Nephron (organoid): ENCODE results near the gene RHOF.
A peak's percentile ranks its signal among the peaks of the same experiment; 100 is the strongest.

ENCODE experiments used
- H3K27ac Mint-ChIP-seq, 3 experiments: 2 replicates each; pipeline ENCODE4 v1.8.0; 2020; ENCODE audit warnings: mixed read lengths in 3 of 3, mild to moderate bottlenecking in 2 of 3, moderate library complexity in 1 of 3
- H3K27me3 Mint-ChIP-seq: 2 replicates; pipeline ENCODE4 v1.8.0; 2021; ENCODE audit warnings: low read depth, mild to moderate bottlenecking, moderate library complexity, mixed read lengths
- H3K36me3 Mint-ChIP-seq: 2 replicates; pipeline ENCODE4 v1.8.0; 2020; ENCODE audit warnings: low read depth, mixed read lengths
- H3K4me1 Mint-ChIP-seq: 2 replicates; pipeline ENCODE4 v1.8.0; 2020; ENCODE audit warnings: mixed read lengths
- H3K4me3 Mint-ChIP-seq, 3 experiments: 2 replicates each; pipeline ENCODE4 v1.8.0; 2020; ENCODE audit warnings: mild to moderate bottlenecking in 3 of 3, mixed read lengths in 3 of 3, moderate library complexity in 2 of 3
- H3K9me3 Mint-ChIP-seq: 2 replicates; pipeline ENCODE4 v1.8.0; 2020; ENCODE audit warnings: mixed read lengths
- TF ChIP-seq, protein P1 (sequence below), 3 experiments: fragments of 200-600 bp; sonication (generic); IDR thresholded peaks; one replicate each; pipeline ENCODE4 v1.5.0; 2021; ENCODE audit warnings: antibody characterized with exemption in 3 of 3; ENCODE audit not compliant: unreplicated experiment in 3 of 3

RHOF gene

DNA sequence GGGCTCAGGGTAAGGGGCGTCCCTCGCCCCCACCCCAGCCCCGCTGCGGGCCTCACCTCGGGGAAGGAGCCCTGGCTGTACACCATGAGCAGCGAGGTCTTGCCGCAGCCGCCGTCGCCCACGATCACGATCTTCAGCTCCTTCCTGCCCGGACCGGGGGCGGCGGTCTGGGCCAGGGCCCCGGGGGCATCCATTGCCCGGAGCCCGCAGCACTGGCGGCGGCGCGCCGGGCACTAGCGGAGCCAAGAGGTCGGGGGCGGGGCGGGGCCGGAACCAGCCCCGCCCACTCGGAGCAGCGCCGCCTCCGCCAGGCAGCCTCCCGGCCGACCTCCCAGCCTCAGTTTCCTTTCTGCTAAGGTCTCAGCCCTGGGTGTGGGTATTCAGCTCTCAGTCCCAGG, at the start of gene RHOF:
Gene RHOF (minus strand): TSS at position 249 of the 398 bp plus-strand sequence. CDS start 55 bp downstream, at position 194.
- TF ChIP-seq, protein P1, sequence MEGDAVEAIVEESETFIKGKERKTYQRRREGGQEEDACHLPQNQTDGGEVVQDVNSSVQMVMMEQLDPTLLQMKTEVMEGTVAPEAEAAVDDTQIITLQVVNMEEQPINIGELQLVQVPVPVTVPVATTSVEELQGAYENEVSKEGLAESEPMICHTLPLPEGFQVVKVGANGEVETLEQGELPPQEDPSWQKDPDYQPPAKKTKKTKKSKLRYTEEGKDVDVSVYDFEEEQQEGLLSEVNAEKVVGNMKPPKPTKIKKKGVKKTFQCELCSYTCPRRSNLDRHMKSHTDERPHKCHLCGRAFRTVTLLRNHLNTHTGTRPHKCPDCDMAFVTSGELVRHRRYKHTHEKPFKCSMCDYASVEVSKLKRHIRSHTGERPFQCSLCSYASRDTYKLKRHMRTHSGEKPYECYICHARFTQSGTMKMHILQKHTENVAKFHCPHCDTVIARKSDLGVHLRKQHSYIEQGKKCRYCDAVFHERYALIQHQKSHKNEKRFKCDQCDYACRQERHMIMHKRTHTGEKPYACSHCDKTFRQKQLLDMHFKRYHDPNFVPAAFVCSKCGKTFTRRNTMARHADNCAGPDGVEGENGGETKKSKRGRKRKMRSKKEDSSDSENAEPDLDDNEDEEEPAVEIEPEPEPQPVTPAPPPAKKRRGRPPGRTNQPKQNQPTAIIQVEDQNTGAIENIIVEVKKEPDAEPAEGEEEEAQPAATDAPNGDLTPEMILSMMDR (IDR thresholded peaks at IDR 0.05; ENCODE audit: unreplicated experiment in 3 of 3) = no peak
- peaks cover 7% of the 10 kb centered on the region for H3K27me3 Mint-ChIP-seq
- H3K36me3 Mint-ChIP-seq = peaks cover 14% of the 10 kb centered on the region
- H3K27ac Mint-ChIP-seq = peak within 1 kb of the TSS; percentile 86 to 95 (median 87)
- H3K4me3 Mint-ChIP-seq = peak within 1 kb of the TSS; percentile 81 to 86 (median 84)
- H3K4me1 Mint-ChIP-seq = peaks cover 46% of the 10 kb centered on the region
- no peaks in the 10 kb centered on the region for H3K9me3 Mint-ChIP-seq

- Mint-ChIP-seq H3K9me3 (no peaks in the 10 kb centered on the region), H3K36me3 (no peaks in the 10 kb centered on the region), H3K27me3 (peaks cover 15% of the 10 kb centered on the region), H3K4me1 (peaks cover 16% of the 10 kb centered on the region), H3K27ac (peak overlapping the region; percentile 56 to 86 (median 86)), H3K4me3 (peak overlapping the region; percentile 92 to 96 (median 95))
- TF ChIP-seq, protein P1 (IDR thresholded peaks at IDR 0.05; ENCODE audit: unreplicated experiment in 3 of 3) = no peak
These were observed 46.7 kb upstream of the RHOF start for GRCh38 chr12:121839993-121840761.

GRCh38 chr12:121839106-121839992, 45.9 kb upstream of the RHOF start:
- no peaks in the 10 kb centered on the region for H3K36me3 Mint-ChIP-seq

DNA sequence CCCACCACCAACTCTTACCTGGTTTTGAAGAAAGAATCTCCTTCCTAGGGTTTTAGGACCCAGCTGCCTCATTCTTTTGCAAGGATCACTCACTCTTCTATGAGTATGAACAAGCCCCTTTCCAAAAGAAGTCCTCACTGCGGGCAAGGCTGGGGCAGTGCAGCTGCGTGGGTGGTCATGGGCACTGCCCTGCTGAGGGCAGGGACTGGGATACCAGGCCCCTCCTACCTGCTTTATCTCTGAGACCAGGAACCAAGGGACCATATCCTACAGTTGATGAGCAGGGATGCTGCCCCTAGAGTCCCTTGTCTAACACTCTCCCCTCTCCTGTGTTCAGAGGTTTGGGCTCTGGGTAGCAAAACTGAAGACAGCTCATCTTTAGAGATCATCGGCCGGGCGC, 44.6 kb upstream of the RHOF start:
- no peaks in the 10 kb centered on the region for H3K36me3 Mint-ChIP-seq
- H3K4me3 Mint-ChIP-seq = peak overlapping the region in 1 of 3 experiments; percentile 37
- H3K27me3 Mint-ChIP-seq = peaks cover 15% of the 10 kb centered on the region
- H3K9me3 Mint-ChIP-seq = no peaks in the 10 kb centered on the region
- H3K27ac Mint-ChIP-seq = no peak overlapping the region
- H3K4me1 Mint-ChIP-seq = peaks cover 9% of the 10 kb centered on the region
- TF ChIP-seq, protein P1 (IDR thresholded peaks at IDR 0.05; ENCODE audit: unreplicated experiment in 3 of 3) = no peak

More at GRCh38 chr12:121839106-121839992, 45.9 kb upstream of the RHOF start:
- Mint-ChIP-seq H3K9me3 (no peaks in the 10 kb centered on the region), H3K27ac (peak overlapping the region; percentile 56 to 86 (median 86)), H3K27me3 (peaks cover 15% of the 10 kb centered on the region), H3K4me3 (peak overlapping the region; percentile 92 to 96 (median 95)), H3K4me1 (peaks cover 16% of the 10 kb centered on the region)
- TF ChIP-seq, protein P1 (IDR thresholded peaks at IDR 0.05; ENCODE audit: unreplicated experiment in 3 of 3) = peak; percentile 27 to 47 (median 41)

GRCh38 chr12:121837680-121838079, 44.2 kb upstream of the RHOF start:
- Mint-ChIP-seq H3K4me3 (peak overlapping the region in 2 of 3 experiments; percentile 59 to 67), H3K27me3 (peaks cover 15% of the 10 kb centered on the region), H3K27ac (no peak overlapping the region), H3K36me3 (peaks cover under 1% of the 10 kb centered on the region), H3K9me3 (no peaks in the 10 kb centered on the region), H3K4me1 (peaks cover 9% of the 10 kb centered on the region)
- TF ChIP-seq, protein P1 (IDR thresholded peaks at IDR 0.05; ENCODE audit: unreplicated experiment in 3 of 3) = no peak
